HCT116 (cell line): ENCODE data around the gene SH2D1A. TPM values are rescaled to one million over a fixed set of nuclear protein-coding genes. Genes with fewer than 3 reads are reported as not detected.

Experiments
- ATAC-seq: fragments of 200-7000 bp; cut with Tn5 transposase; 2 replicates; pipeline ENCODE4 v1.9.1; 2020; ENCODE audit warnings: mild to moderate bottlenecking, moderate library complexity
- BruUV-seq: library from RNA; stranded (reverse); fragments of 400-500 nt; replicated peaks from 2 replicates; lab custom pipeline; 2021; lab: Mats Ljungman, UMichigan
- CTCF ChIA-PET: fragments of 300-600 bp; sonication (Branson Sonifier 250); formaldehyde crosslinking; loops from one replicate; lab custom pipeline; 2021; ENCODE audit warnings: antibody characterized with exemption; lab: Charles Lee
- POLR2A ChIA-PET: fragments of 300-600, 350-600 bp; sonication (Branson Sonifier 250); formaldehyde crosslinking; loops from one replicate; lab custom pipeline; 2021; ENCODE audit warnings: antibody characterized with exemption; lab: Charles Lee
- RAD21 ChIA-PET, 2 experiments: fragments of 300-600 bp; sonication (Branson Sonifier 250); formaldehyde crosslinking; loops; one replicate each; lab custom pipeline; 2023; ENCODE audit warnings: low total read pairs in 2 of 2; ENCODE audit not compliant: uncharacterized antibody in 2 of 2, unreplicated experiment in 2 of 2, low non-redundant PET in 1 of 2; lab: Charles Lee
- DNase-seq: peaks from one replicate; pipeline ENCODE4 v3.0.0-alpha.2; 2010; ENCODE audit warnings: low read depth, low spot score
- H2AFZ ChIP-seq: fragments of 200-600 bp; shearing (Covaris generic), sonication (generic); 2 replicates; pipeline ENCODE4 v1.6.1; 2017; ENCODE audit warnings: low read depth, mixed run types, mixed read lengths, antibody characterized with exemption, low read length; ENCODE audit not compliant: poor library complexity, severe bottlenecking
- H3K27ac ChIP-seq: 2 replicates; pipeline ENCODE4 v1.5.1; 2012; ENCODE audit warnings: low read depth, low read length
- H3K27me3 ChIP-seq: fragments of 200-600 bp; sonication (generic); 2 replicates; pipeline ENCODE4 v1.6.1; 2016; ENCODE audit warnings: mixed run types, low read length, mixed read lengths; ENCODE audit not compliant: insufficient read depth
- H3K36me3 ChIP-seq, 2 experiments: fragments of 200-500 bp in 1 of 2; fragments of 200-600 bp in 1 of 2; sonication (Bioruptor generic) in 1 of 2; sonication (generic) in 1 of 2; 2 replicates each; pipeline versions ENCODE4 v1.5.1 to v1.6.1; 2014 to 2016; ENCODE audit warnings: low read length in 2 of 2, inconsistent platforms in 1 of 2, mixed read lengths in 1 of 2, mixed run types in 1 of 2; ENCODE audit not compliant: insufficient read depth in 2 of 2, control insufficient read depth in 1 of 2
- H3K4me1 ChIP-seq, 2 experiments: fragments of 200-600 bp in 1 of 2; sonication (generic) in 1 of 2; 2 replicates each; pipeline versions ENCODE4 v1.5.1 to v1.6.1; 2012 to 2017; ENCODE audit warnings: low read length in 2 of 2, inconsistent platforms in 1 of 2, mild to moderate bottlenecking in 1 of 2, mixed read lengths in 1 of 2, mixed run types in 1 of 2, moderate library complexity in 1 of 2; ENCODE audit not compliant: insufficient read depth in 2 of 2, control insufficient read depth in 1 of 2
- H3K4me2 ChIP-seq: fragments of 200-600 bp; sonication (generic); 2 replicates; pipeline ENCODE4 v1.6.1; 2017; ENCODE audit warnings: mixed run types, low read length, mixed read lengths
- H3K4me3 ChIP-seq, 2 experiments: fragments of 200-600 bp in 1 of 2; sonication (generic) in 1 of 2; replicated peaks in 1 of 2; 2 replicates each; pipeline ENCODE4 v1.5.1; 2011 to 2016; ENCODE audit warnings: low read length in 2 of 2, control low read depth in 1 of 2, low read depth in 1 of 2, mild to moderate bottlenecking in 1 of 2, mixed read lengths in 1 of 2, mixed run types in 1 of 2
- H3K79me2 ChIP-seq: fragments of 200-600 bp; sonication (generic); 2 replicates; pipeline ENCODE4 v1.6.1; 2017; ENCODE audit warnings: mild to moderate bottlenecking, mixed run types, low read length, moderate library complexity, mixed read lengths; ENCODE audit not compliant: insufficient read depth
- H3K9ac ChIP-seq: fragments of 200-600 bp; sonication (generic); 2 replicates; pipeline ENCODE4 v1.6.1; 2016; ENCODE audit warnings: low read length, mixed read lengths
- H3K9me2 ChIP-seq: fragments of 200-600 bp; sonication (generic), shearing (Covaris generic); 2 replicates; pipeline ENCODE4 v1.6.1; 2017; ENCODE audit warnings: mixed run types, mild to moderate bottlenecking, moderate library complexity; ENCODE audit not compliant: insufficient read depth
- H3K9me3 ChIP-seq, 2 experiments: fragments of 200-500 bp in 1 of 2; fragments of 200-600 bp in 1 of 2; sonication (Bioruptor generic) in 1 of 2; sonication (generic) in 1 of 2; 2 replicates each; pipeline ENCODE4 v1.6.1; 2014 to 2017; ENCODE audit warnings: low read length in 2 of 2, mixed read lengths in 2 of 2, inconsistent platforms in 1 of 2, low read depth in 1 of 2, mild to moderate bottlenecking in 1 of 2, mixed run types in 1 of 2, moderate library complexity in 1 of 2; ENCODE audit not compliant: control insufficient read depth in 1 of 2, insufficient read depth in 1 of 2
- H4K20me1 ChIP-seq: fragments of 200-600 bp; sonication (generic), shearing (Covaris generic); 2 replicates; pipeline ENCODE4 v1.6.1; 2017; ENCODE audit warnings: mixed run types, mild to moderate bottlenecking, moderate library complexity; ENCODE audit not compliant: insufficient read depth
- CEBPB ChIP-seq: IDR thresholded peaks from 2 replicates; pipeline ENCODE4 v1.6.1; 2012; ENCODE audit warnings: low read depth
- CTCF ChIP-seq, 3 experiments: fragments of 200-600 bp in 1 of 3; sonication (generic) in 1 of 3; IDR thresholded peaks in 2 of 3; conservative IDR thresholded peaks in 1 of 3; 2 replicates each; pipeline ENCODE4 v1.5.1; 2012 to 2017; ENCODE audit warnings: low read depth in 2 of 3, low read length in 2 of 3, antibody characterized with exemption in 1 of 3, borderline replicate concordance in 1 of 3, control low read depth in 1 of 3, mild to moderate bottlenecking in 1 of 3, mixed read lengths in 1 of 3, mixed run types in 1 of 3, moderate library complexity in 1 of 3; ENCODE audit not compliant: insufficient read depth in 1 of 3
- EGR1 ChIP-seq: IDR thresholded peaks from 2 replicates; pipeline ENCODE4 v1.6.1; 2012; ENCODE audit warnings: low read depth
- ELF1 ChIP-seq: IDR thresholded peaks from 2 replicates; pipeline ENCODE4 v1.6.1; 2012; ENCODE audit warnings: low read depth, borderline replicate concordance
- EZH2 ChIP-seq: fragments of 200-600 bp; sonication (generic); IDR thresholded peaks from 2 replicates; pipeline ENCODE4 v1.6.1; 2017; ENCODE audit warnings: antibody characterized with exemption, mixed run types
- EZH2phosphoT487 ChIP-seq: fragments of 200-600 bp; IDR thresholded peaks from 2 replicates; pipeline ENCODE4 v1.6.1; 2018; ENCODE audit warnings: antibody characterized with exemption, borderline replicate concordance
- FOSL1 ChIP-seq: IDR thresholded peaks from 2 replicates; pipeline ENCODE4 v1.6.1; 2012; ENCODE audit warnings: low read depth
- JUND ChIP-seq: IDR thresholded peaks from 2 replicates; pipeline ENCODE4 v1.6.1; 2012
- MAX ChIP-seq: IDR thresholded peaks from 2 replicates; pipeline ENCODE4 v1.6.1; 2012
- POLR2AphosphoS5 ChIP-seq: IDR thresholded peaks from 2 replicates; pipeline ENCODE4 v1.6.1; 2011; ENCODE audit warnings: mild to moderate bottlenecking, low read depth, low read length, moderate library complexity
- REST ChIP-seq: IDR thresholded peaks from 2 replicates; pipeline ENCODE4 v1.6.1; 2012; ENCODE audit warnings: low read depth
- SIN3A ChIP-seq: IDR thresholded peaks from 2 replicates; pipeline ENCODE4 v1.6.1; 2012; ENCODE audit warnings: low read depth
- SP1 ChIP-seq: IDR thresholded peaks from 2 replicates; pipeline ENCODE4 v1.6.1; 2012; ENCODE audit warnings: low read depth
- SRF ChIP-seq: IDR thresholded peaks from 2 replicates; pipeline ENCODE4 v1.6.1; 2012; ENCODE audit warnings: low read depth
- YY1 ChIP-seq: IDR thresholded peaks from 2 replicates; pipeline ENCODE4 v1.6.1; 2011; ENCODE audit warnings: low read length, low read depth, moderate library complexity, mild to moderate bottlenecking; ENCODE audit not compliant: insufficient replicate concordance; ENCODE audit errors: extremely low read depth
- ZNF274 ChIP-seq: fragments of 200-500 bp; sonication (Bioruptor generic); IDR thresholded peaks from 2 replicates; pipeline ENCODE4 v1.6.1; 2014; ENCODE audit warnings: mild to moderate bottlenecking, low read depth, low read length, inconsistent platforms
- intact Hi-C: fragments of 100-400 bp; cut with micrococcal nuclease; formaldehyde crosslinking; loops from 2 replicates; pipeline ENCODE4 v1.10.0; 2022
- total RNA-seq: library from RNA; stranded (reverse); gene quantifications from one replicate; pipeline ENCODE4 v1.2.1, GENCODE V29; 2021; ENCODE audit not compliant: unreplicated experiment

Gene SH2D1A
- total RNA-seq, 1 experiment from 2014 or later: 0.15 TPM

GRCh38 chrX:124414281-124414680 is 67.9 kb downstream of the SH2D1A start:
- ATAC-seq (no peak), DNase-seq (no peak)
- no peak overlapping the region for H3K27ac ChIP-seq
- no peaks in the 10 kb centered on the region for H3K9me2 ChIP-seq
- H4K20me1 ChIP-seq: no peaks in the 10 kb centered on the region
- RAD21 ChIA-PET: no interaction called here
- no peaks in the 10 kb centered on the region for H3K27me3 ChIP-seq
- intact Hi-C loops: no loop called here
- no peak for TF ChIP-seq JUND
- no peak for TF ChIP-seq EGR1
- no peak for TF ChIP-seq SRF
- no peak for TF ChIP-seq POLR2AphosphoS5
- no peak for TF ChIP-seq SP1
- no peak overlapping the region for H2AFZ ChIP-seq
- H3K79me2 ChIP-seq: no peaks in the 10 kb centered on the region
- no TSS peak for BruUV-seq
- H3K4me2 ChIP-seq: no peak overlapping the region
- CTCF ChIA-PET: no interaction called here
- POLR2A ChIA-PET: no interaction called here
- no peak overlapping the region for H3K9ac ChIP-seq
- H3K9me3 ChIP-seq: no peaks in the 10 kb centered on the region
- H3K36me3 ChIP-seq: no peaks in the 10 kb centered on the region
- H3K4me3 ChIP-seq: no peak overlapping the region
- H3K4me1 ChIP-seq: no peaks in the 10 kb centered on the region

DNA sequence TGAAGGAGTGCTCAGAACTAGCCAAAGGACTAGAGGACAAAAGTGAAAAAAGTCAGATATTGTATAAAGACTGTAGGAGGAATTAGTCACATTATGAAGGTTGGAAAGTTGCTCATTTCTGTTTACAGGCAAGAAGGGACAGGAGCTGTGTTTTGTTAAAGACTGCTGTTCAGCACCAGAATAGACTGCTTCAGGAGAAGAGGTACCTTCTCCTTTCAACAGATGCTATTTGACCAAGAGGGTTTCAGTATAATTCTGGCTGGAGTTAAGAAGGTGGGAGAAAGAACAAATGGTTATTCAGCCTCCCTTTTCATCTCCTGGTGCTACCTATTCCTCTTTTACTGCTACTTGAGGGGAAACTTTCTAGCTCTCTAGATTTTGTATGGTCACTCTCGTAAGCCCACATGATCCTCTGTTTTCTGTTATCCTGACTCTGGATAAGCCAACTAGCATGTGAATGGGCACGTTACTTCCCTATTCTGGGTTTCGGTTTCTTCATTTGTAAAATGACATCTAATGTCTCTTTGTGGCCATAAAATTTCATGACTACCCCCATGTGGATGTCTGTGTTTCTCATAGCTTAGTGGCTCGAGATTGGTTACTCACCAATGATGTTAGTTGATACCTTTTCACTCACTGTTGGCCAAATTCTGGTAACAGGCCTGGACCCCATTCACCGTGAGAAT is 68.9 kb downstream of the SH2D1A start:
- ChIA-PET CTCF (no interaction called here), POLR2A (no interaction called here), RAD21 (no interaction called here)
- Histone ChIP-seq H2AFZ (no peak overlapping the region), H4K20me1 (no peaks in the 10 kb centered on the region), H3K27me3 (no peaks in the 10 kb centered on the region), H3K9me2 (no peaks in the 10 kb centered on the region), H3K79me2 (no peaks in the 10 kb centered on the region), H3K9ac (no peak overlapping the region), H3K27ac (no peak overlapping the region), H3K4me3 (no peak overlapping the region), H3K36me3 (no peaks in the 10 kb centered on the region), H3K4me2 (no peak overlapping the region), H3K9me3 (no peaks in the 10 kb centered on the region), H3K4me1 (no peaks in the 10 kb centered on the region)
- no peak for DNase-seq
- intact Hi-C loops: no loop called here
- BruUV-seq: no TSS peak
- ATAC-seq: no peak
- TF ChIP-seq SIN3A: no peak
- TF ChIP-seq EZH2phosphoT487: no peak
- TF ChIP-seq MAX: no peak
- TF ChIP-seq EZH2: no peak
- no peak for TF ChIP-seq FOSL1
- no peak for TF ChIP-seq REST
- TF ChIP-seq CEBPB: no peak
- TF ChIP-seq CTCF (IDR thresholded peaks at IDR 0.05 in 2 of 3, conservative IDR thresholded peaks at IDR 0.05 in 1 of 3; ENCODE audit: borderline replicate concordance in 1 of 3, insufficient read depth in 1 of 3, low read depth in 2 of 3, low read length in 2 of 3): no peak
- TF ChIP-seq ELF1: no peak
- no peak for TF ChIP-seq ZNF274
- no peak for TF ChIP-seq YY1
